KMS-11 (cell line): ENCODE results near the gene CLDN15.
"Not testable (repeated sequence)": the region's sequence is repeated elsewhere in the genome, so short reads cannot be mapped to it uniquely, and the experiment has no call there.

Experiments
- H2AFZ ChIP-seq: fragments of 200-600 bp; sonication (generic); 2 replicates; pipeline ENCODE4 v1.6.1; 2016; ENCODE audit warnings: antibody characterized with exemption, mixed run types, low read depth
- H3K27ac ChIP-seq: fragments of 200-600 bp; sonication (generic); 2 replicates; pipeline ENCODE4 v1.6.1; 2016; ENCODE audit warnings: mild to moderate bottlenecking, mixed run types
- H3K27me3 ChIP-seq: fragments of 200-600 bp; sonication (generic); 2 replicates; pipeline ENCODE4 v1.6.1; 2017; ENCODE audit warnings: mild to moderate bottlenecking, low read depth, mixed run types, moderate library complexity; ENCODE audit not compliant: insufficient read depth
- H3K36me3 ChIP-seq: fragments of 200-600 bp; sonication (generic); 2 replicates; pipeline ENCODE4 v1.6.1; 2017; ENCODE audit warnings: mild to moderate bottlenecking, mixed run types; ENCODE audit not compliant: insufficient read depth
- H3K4me1 ChIP-seq: fragments of 200-600 bp; sonication (generic); 2 replicates; pipeline ENCODE4 v1.6.1; 2016; ENCODE audit warnings: mild to moderate bottlenecking, low read depth, mixed run types; ENCODE audit not compliant: poor library complexity, severe bottlenecking
- H3K4me2 ChIP-seq: fragments of 200-600 bp; sonication (generic); 2 replicates; pipeline ENCODE4 v1.7.0; 2016; ENCODE audit warnings: mild to moderate bottlenecking, mixed run types
- H3K4me3 ChIP-seq: fragments of 200-600 bp; sonication (generic); IDR thresholded peaks from 2 replicates; pipeline ENCODE4 v1.6.1; 2017; ENCODE audit warnings: low read depth, low read length, mixed read lengths; ENCODE audit not compliant: insufficient read depth
- H3K79me2 ChIP-seq: fragments of 200-600 bp; sonication (generic); 2 replicates; pipeline ENCODE4 v1.6.1; 2016; ENCODE audit warnings: low read depth, mixed run types; ENCODE audit not compliant: insufficient read depth
- H3K9ac ChIP-seq: fragments of 200-600 bp; sonication (generic); 2 replicates; pipeline ENCODE4 v1.6.1; 2016; ENCODE audit warnings: mild to moderate bottlenecking, mixed run types
- H4K20me1 ChIP-seq: fragments of 200-600 bp; sonication (generic); 2 replicates; pipeline ENCODE4 v1.6.1; 2016; ENCODE audit warnings: mild to moderate bottlenecking, mixed run types; ENCODE audit not compliant: insufficient read depth
- TF ChIP-seq, protein P1 (sequence below): fragments of 200-600 bp; sonication (generic); conservative IDR thresholded peaks from 2 replicates; pipeline ENCODE4 v1.6.1; 2017; ENCODE audit warnings: low read depth, mild to moderate bottlenecking, antibody characterized with exemption, low read length, moderate library complexity, mixed read lengths

CLDN15 gene

DNA sequence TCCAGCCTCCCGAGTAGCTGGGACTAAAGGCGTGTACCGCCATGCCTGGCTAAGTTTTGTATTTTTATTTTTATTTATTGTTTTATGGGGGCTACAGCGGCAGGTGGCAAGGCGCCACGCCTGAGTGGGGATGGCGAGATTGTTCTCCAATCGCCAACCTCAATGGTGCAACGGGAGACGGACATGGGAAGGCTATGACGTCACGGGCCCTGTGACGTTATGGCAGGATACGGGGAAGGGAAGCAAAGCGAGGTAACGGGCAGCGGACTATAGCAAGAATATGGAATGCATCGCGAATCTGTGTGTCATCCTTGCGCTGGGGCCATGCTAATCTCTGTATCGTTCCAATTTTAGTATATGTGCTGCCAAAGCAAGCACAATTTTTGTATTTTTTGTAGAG, 32.1 kb upstream of the CLDN15 start:
- Histone ChIP-seq H3K9ac (no peak overlapping the region), H3K27me3 (peaks cover 91% of the 10 kb centered on the region), H4K20me1 (no peaks in the 10 kb centered on the region), H3K27ac (no peak overlapping the region), H3K4me2 (no peak overlapping the region), H2AFZ (no peak overlapping the region), H3K36me3 (no peaks in the 10 kb centered on the region), H3K79me2 (no peaks in the 10 kb centered on the region), H3K4me3 (no peak overlapping the region), H3K4me1 (no peaks in the 10 kb centered on the region)
- TF ChIP-seq, protein P1, sequence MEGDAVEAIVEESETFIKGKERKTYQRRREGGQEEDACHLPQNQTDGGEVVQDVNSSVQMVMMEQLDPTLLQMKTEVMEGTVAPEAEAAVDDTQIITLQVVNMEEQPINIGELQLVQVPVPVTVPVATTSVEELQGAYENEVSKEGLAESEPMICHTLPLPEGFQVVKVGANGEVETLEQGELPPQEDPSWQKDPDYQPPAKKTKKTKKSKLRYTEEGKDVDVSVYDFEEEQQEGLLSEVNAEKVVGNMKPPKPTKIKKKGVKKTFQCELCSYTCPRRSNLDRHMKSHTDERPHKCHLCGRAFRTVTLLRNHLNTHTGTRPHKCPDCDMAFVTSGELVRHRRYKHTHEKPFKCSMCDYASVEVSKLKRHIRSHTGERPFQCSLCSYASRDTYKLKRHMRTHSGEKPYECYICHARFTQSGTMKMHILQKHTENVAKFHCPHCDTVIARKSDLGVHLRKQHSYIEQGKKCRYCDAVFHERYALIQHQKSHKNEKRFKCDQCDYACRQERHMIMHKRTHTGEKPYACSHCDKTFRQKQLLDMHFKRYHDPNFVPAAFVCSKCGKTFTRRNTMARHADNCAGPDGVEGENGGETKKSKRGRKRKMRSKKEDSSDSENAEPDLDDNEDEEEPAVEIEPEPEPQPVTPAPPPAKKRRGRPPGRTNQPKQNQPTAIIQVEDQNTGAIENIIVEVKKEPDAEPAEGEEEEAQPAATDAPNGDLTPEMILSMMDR = no peak

DNA sequence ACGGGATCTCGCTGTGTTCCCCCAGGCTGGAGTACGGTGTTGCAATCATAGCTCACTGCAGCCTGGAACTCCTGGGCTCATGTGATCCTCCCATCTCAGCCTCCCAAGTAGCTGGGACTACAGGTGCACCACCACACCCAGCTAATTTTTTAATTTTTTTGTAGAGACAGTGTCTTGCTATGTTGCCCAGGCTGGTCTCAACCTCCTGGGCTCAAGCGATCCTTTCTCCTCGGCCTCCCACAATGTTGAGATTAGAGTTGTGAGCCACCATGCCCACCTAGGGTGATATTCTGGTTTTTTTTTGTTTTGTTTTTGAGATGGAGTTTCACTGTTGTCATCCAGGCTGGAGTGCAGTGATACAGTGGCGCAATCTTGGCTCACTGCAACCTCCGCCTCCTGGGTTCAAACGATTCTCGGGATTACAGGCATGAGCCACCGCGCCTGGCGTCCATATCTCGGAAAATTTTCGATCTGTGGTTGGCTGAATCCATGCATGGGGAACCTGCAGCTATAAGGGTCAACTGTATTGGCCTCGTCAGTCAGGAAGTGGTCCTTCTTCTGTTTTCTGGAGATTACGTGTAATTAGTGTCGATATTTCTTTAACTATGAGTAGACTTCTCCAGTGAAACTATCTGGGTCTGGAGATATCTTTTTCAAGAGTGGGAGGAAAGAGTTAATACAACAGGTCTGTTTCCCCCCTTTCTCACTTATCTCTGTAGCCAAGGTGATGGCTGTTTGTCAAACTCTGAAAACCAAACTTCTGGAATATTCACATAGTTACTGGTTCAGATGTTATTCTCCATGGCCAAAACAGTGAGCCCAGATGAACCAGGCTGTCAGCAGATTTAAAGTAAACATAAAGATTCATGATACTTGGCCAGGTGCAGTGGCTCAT, 28.3 kb upstream of the CLDN15 start:
- no peak overlapping the region for H3K4me2 ChIP-seq
- no peak overlapping the region for H3K4me3 ChIP-seq

DNA sequence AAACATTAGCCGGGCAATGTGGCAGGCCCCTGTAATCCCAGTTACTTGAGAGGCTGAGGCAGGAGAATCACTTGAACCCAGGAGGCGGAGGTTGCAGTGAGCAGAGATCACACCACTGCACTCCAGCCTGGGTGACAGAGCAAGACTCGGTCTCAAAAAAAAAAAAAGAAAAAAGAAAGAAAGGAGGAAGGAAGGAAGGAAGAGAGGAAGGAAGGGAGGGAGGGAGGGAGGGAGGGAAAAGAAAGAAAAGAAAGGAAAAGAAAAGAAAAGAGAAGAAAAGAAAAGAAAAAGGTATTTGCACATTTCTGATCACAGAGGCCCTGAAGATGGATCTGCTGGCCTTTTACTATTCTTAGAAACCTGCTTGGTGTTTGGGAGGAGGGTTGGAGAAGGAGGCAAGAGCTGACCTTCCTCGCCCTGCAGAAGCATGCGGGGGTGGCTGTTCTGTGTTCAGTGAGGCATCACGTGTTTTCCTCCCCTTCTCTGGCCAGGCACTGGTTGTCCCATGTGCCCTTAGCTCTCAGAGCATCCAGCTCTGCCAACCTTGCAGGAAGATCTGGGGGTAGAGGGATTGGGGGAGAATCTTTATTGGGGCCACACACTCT, 26.6 kb upstream of the CLDN15 start:
- H2AFZ ChIP-seq = not testable (repeated sequence)

More for the DNA sequence above, 28.3 kb upstream of the CLDN15 start:
- Histone ChIP-seq H3K9ac (no peak overlapping the region), H3K4me1 (no peaks in the 10 kb centered on the region), H3K79me2 (no peaks in the 10 kb centered on the region), H3K27ac (no peak overlapping the region), H4K20me1 (no peaks in the 10 kb centered on the region), H3K27me3 (peaks cover 92% of the 10 kb centered on the region), H2AFZ (no peak overlapping the region; the same call in 1 of the 2 replicates), H3K36me3 (no peaks in the 10 kb centered on the region)
- TF ChIP-seq, protein P1 = no peak

DNA sequence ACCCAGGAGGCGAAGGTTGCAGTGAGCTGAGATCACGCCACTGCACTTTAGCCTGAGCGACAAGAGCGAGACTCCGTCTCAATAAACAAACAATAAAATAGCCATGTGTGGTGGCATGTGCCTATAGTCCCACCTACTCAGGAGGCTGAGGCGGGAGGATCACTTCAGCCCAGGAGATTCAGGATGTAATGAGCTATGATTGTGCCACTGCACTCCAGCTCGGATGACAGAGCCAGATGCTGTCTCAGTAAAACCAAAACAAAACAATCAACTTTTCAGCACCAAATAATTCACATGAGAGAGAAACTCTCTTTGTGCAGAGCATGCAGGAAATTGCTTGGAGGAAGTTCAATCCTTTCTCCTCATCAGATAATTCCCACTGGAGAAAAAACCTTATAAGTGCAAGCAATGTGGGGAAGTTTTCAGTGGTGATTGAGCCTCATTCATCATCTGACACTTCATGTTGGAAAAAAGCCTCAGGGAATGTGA, 20.7 kb upstream of the CLDN15 start:
- Histone ChIP-seq H3K27me3 (peaks cover 85% of the 10 kb centered on the region), H3K27ac (no peak overlapping the region), H3K4me1 (no peaks in the 10 kb centered on the region), H3K36me3 (no peaks in the 10 kb centered on the region), H4K20me1 (no peaks in the 10 kb centered on the region), H3K4me2 (no peak overlapping the region), H3K9ac (no peak overlapping the region), H3K79me2 (no peaks in the 10 kb centered on the region), H3K4me3 (no peak overlapping the region), H2AFZ (no peak overlapping the region)
- TF ChIP-seq, protein P1 = no peak

More for the DNA sequence above, 26.6 kb upstream of the CLDN15 start:
- H3K27me3 ChIP-seq = peaks cover 94% of the 10 kb centered on the region
- H3K4me1 ChIP-seq, H3K4me3 ChIP-seq, H3K36me3 ChIP-seq, H4K20me1 ChIP-seq, H3K27ac ChIP-seq, H3K9ac ChIP-seq, H3K4me2 ChIP-seq, H3K79me2 ChIP-seq: not testable (repeated sequence)

DNA sequence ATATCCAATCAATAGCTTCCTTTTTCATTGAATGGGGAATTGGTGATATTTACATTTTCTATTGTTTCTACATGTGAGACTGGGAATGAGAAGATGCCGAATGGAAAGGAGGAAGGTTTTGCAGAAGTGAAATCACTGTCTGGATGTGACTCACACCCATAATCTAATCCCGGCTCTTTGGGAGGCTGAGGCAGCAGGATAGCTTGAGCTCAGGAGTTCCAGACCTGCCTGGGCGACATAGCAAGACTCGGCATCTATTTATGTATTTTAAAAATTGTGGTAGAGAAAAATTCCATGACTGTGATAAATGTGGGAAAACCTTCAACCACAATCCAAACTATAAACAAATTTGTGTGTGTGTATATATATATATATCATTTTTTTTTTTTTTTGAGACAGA, 18.2 kb upstream of the CLDN15 start:
- H3K27me3 ChIP-seq = peaks cover 60% of the 10 kb centered on the region
- H2AFZ ChIP-seq = no peak overlapping the region
- H3K27ac ChIP-seq = no peak overlapping the region
- H3K9ac ChIP-seq = no peak overlapping the region
- peaks cover 11% of the 10 kb centered on the region for H3K4me1 ChIP-seq
- no peaks in the 10 kb centered on the region for H4K20me1 ChIP-seq
- H3K4me2 ChIP-seq = no peak overlapping the region
- H3K36me3 ChIP-seq = no peaks in the 10 kb centered on the region
- TF ChIP-seq, protein P1 = no peak
- H3K4me3 ChIP-seq = no peak overlapping the region
- peaks cover 10% of the 10 kb centered on the region for H3K79me2 ChIP-seq

DNA sequence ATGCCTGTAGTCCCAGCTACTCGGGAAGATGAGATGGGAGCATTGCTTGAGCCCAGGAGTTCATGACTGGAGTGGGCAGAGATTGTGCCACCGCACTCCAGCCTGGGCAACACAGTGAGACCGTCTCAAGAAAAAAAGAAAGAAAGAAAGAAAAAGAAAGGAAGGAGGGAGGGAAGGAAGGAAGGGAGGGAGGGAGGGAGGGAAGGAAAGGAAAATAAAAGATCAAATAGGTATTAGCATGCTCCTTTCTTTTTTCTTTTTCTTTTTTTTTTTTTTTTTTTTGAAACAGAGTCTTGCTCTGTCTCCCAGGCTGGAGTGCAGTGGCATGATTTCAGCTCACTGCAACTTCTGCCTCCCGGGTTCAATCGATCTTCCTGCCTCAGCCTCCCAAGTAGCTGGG, 15.6 kb upstream of the CLDN15 start:
- peaks cover 34% of the 10 kb centered on the region for H3K27me3 ChIP-seq
- H3K9ac ChIP-seq, H3K4me2 ChIP-seq, H3K36me3 ChIP-seq, H3K4me3 ChIP-seq, H3K27ac ChIP-seq, H2AFZ ChIP-seq, H4K20me1 ChIP-seq: not testable (repeated sequence)
- peaks cover 19% of the 10 kb centered on the region for H3K4me1 ChIP-seq
- peaks cover 27% of the 10 kb centered on the region for H3K79me2 ChIP-seq
